Raji (cell line): ENCODE measurements around the gene SSRP1.

Source experiments
- POLR2A ChIP-seq: IDR thresholded peaks from 2 replicates; pipeline ENCODE4 v1.6.1; 2011; ENCODE audit warnings: low read depth, low read length, control low read depth; ENCODE audit not compliant: insufficient read depth

The SSRP1 gene

GRCh38 chr11:57315491-57315890 is 20.2 kb downstream of the SSRP1 start:
- no peak for TF ChIP-seq POLR2A

DNA sequence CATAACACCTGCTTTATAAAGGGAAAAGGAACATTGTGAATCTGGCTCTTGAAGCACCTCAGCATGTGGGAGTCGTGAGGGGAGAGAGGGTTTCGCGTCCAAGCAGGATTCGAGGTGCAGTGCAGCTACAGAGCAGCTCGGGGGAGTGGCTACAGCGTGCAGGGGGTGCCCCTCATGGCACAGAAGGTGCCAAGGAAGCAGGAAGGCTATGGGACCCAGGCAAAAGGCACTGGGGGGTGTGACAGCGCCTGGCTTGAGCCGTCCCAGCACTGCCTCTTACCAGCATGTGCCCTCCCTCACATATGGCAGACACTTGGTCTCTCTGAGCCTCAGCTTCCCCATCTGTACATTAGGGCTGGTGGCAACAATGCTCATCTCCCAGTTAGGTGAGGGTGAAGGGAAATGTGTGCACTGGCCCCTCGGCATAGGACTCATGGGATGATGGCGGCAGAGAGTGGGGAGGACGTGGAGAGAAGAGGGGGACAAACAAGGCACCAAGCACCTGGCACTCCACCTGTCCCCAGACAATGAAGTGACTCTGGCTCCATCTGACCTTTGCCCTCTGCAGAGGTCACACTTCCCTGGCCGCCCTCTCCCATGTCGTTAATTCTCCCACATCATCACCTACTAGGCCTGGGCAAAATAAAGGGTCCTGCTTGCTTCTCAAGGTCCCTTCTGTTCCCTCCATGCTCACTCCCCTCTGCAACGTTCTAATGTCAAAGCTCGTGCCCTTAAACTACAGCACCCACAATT is 21.3 kb downstream of the SSRP1 start:
- no peak for TF ChIP-seq POLR2A

DNA sequence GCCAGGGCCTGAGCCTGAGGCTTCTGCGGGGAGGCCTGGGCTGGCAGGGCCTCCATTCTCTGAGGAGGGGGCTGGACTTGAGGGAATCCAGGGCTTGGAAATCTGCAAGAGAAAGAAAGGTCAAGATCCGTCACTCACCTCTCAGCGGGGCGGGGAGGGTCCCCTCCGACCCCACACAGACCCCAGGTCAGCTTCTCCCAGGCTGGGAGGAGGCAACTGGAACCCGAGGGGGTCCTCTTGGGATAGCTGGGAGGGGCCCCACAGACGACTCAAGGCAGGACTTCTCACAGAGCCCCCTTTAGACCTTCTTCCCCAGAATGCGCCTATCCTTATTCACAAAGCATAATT is 21.9 kb downstream of the SSRP1 start:
- TF ChIP-seq POLR2A, result no peak

- no peak for TF ChIP-seq POLR2A
These were observed 22.5 kb downstream of the SSRP1 start for GRCh38 chr11:57313071-57313787.

DNA sequence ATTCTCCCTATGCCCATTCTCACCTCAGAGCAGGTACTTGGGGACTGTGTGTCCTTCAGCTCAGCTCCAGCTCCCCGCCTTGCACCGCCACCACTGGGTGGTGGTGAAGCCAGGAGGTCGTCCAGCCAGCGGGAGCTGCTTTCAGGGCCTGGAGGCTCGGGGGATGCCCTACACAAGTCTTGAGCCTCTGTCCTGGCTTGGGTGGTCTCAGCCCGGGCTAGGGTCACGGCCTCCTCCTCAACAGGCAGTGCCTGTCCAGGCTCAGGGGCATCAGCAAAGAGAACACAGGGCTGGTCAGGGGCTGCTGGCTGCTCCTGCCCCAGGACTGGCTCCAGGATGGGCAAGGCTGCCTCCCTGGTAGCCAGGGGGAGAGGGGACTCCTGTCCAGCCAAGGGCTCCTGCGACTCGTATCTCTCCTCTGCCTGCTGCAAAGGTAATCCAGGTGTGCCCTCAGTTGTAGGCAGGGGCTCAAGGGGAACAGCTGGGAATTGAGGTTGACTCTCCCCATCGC is 23.1 kb downstream of the SSRP1 start:
- no peak for TF ChIP-seq POLR2A

DNA sequence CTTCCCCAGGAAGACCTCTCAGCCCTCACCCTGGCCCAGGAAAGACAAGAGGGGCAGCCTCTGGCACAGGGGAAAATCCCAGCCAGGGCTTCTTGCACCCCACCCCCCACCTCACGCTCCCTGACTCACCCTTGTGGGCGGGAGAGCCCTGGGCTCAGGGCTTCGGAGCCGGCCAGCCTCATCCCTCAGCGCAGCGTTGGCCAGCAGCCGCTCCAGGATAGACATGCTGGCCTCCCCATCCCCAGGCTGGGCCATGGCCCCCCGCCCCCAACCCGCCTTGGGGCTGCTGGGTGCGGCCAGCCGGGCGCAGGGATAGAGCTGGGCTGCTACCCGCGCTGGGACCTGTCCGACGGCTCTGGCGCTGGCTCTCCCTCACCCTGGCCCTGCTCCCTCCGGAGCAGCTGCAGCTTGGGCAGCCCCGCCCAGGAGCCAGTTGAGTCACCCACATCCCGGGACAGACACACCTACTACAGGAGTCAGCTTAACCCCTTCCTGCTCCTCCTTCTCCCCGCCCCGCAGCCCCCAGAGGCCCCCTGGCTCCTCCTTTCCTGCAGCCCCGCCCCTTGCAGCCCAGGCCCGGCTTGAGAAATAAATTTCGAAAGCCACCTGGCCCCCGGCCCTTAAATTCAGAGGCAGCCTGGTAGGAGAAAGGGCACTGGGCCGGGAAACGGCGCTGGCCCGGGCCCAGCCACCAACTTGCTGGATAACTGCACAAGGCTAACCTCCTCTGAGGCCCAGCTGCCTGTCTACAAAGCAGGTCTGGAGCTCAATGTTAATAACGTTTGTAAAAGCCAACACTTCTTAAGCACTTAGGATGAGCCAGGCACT is 24.4 kb downstream of the SSRP1 start:
- no peak for TF ChIP-seq POLR2A

DNA sequence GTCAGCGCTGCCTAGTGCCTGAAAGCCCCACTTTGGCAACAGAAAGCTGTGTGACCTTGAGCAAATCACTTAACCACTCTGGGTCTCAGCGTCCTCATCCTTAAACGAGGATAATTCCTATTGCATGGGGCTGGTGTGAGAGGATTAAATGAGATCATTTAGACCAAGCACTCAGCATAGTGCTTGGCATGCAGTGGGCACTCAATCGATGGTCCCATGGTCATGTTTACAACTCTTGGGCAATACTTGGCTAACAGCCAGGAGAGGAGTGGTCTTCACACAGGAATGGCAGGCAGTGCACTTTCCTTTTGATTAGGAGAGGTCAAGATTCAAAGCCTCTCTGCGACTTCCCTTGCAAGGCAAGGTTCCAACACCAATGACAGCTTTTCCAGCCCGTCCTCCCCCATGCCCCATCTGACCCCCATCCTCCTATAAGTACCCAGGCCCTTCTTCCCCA is 25.0 kb downstream of the SSRP1 start:
- no peak for TF ChIP-seq POLR2A

- TF ChIP-seq POLR2A, result no peak
These were observed 25.6 kb downstream of the SSRP1 start for GRCh38 chr11:57310091-57310490.

DNA sequence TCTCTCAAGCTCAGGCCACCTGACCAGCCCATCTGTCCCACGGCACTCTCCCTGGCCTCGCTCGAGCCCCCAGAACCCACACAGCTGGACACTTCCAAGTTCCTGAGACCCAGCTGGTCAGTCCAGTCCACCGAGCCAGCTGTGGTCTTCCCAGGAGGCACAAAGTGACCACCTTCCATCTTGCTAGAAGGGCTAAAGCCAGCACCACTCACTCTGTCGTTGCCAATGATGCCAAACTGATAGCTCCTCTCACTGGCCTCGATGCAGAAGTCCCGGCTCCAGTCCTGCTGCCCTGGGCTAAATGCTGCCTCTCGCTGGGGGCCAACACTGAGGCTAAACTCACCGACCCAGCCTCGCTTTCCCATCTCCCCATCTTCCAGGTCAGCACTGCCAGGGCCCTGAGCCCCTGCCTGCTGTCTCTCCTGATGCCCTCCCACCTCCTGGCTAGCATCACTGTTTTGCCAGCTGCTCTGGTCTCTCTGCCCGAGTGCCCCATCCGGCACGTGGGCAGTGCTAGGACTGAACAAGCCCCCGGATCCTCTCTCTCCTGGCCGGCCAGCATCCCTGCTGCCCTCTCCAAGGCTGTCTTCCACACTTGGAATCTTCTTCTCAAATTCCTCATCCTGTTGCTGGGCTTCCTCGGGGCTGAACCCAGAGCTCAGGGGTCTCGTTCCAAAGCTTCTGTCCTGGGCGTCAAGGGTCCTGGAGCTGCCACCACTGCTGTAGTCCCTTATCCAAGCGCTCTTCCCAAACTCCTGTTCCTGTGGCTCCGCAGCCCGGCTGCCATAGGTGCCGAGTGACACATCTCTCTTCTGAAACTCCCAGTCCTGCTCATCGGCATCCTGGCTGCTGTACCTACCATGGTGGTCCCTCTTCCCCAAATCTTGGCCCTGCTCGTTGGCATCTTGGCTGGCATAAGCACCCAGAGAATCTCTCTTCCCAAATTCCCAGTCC is 26.3 kb downstream of the SSRP1 start:
- TF ChIP-seq POLR2A, result no peak

DNA sequence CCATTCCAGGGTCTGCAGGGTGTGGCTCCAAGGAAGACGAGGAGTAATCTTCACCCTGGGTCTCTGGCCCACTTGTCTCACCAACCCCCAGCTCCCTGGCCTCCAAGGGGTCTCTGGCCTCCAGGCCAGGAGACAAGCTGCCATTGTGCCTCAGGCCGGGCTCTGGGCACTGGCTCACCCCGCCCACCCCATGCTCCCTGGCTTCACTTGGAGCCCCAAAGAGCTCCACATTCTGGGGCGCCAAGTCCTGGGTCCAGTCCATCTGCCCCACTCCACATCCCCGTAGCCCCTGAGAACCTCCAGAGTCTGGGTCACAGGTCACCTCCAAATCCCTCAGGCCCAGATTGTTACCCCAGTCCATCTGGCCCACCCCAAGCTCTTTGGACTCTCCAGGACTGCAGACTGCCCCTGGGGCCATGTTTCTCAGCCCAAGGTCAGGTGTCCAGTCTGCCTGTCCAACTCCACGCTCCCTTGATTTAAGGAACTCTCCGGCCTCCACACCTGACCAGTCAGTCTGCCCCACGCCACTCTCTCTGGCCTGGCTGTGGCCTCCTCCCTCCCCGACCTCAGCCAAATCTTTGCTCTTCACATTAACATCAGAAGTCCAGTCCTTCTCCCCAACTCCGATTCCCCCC is 27.1 kb downstream of the SSRP1 start:
- no peak for TF ChIP-seq POLR2A

DNA sequence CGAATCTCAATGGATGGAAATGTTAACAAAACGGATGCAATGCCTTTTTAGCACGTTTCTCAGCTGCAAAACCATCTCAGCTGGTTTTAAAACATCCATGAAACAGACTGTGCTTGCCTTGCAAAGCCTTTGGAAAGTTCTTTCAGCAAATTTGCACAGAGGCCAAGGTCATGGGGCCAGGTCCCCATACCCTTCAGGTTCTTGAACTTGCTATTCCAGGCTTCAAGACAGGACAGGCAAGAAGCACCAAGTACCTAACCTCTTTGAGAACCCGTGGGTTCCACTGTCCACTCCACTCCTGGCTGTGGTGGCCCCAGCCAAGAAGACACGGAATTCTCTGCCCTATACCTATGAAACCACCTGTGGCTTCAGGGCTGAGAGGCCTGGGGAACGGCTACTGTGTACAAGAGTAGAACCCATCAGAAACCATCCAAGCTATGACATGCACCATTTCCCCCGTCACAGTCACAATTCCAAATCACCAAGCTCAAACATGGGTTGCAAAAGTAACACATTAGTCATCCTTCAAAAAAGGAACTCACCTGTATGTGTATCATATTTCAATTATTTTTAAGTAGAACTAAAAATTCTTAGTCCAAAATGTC is 27.9 kb downstream of the SSRP1 start:
- TF ChIP-seq POLR2A, result no peak

DNA sequence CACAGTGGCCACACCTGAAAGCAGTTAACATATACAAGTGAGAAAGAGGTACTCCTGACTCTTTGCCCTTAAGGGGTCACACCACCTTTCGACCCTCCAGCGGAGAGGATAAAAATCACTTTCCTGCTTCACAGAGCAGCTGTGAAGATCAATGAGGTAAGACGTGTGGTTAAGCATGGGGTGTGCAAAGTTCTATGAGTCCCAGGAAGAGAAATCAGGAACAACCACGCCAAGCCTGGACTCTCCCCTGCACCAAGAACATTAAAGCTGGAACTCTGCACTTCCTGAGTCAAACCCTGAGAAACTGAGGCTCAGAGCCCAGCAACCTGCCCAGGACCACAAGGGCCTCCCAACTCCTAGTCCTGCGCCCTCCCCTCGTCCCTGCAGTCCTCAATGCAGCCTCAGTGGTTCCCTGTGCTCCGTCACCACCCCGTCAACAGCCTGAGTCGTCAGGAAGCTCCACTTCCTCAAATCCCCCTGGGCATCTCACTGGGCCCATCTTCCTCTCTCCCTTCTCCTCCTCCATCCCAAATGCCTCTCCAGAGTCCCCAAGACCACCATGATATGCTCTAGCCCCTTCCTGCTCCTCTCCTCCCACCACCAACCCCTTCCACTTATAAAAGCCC is 28.6 kb downstream of the SSRP1 start:
- TF ChIP-seq POLR2A, result no peak
